SHP77 (cell line): ENCODE data around the gene TGFBR2.

Experiments used
- DNase-seq, 2 experiments: peaks; one replicate each; lab custom pipeline; 2025; lab: John Stamatoyannopoulos, UW

Gene TGFBR2

DNA sequence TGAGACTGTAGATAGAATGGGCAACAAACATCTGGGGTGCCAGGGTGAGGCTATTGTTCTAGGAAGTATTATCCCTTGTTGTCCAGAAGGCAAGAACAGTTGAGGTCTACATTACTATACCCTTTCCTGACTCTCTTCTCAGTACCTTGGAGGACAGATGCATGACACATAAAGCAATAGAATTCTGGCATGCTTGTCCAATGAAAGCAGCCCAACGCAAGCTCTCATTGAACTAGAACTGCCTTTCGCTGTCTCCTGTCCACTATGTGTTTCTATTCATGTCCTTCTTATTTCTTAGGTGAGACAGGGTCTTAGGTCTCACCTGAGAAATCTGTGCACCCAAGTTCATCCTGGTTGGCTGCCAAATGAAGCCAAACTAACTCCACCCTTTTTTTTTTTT is 68.6 kb downstream of the TGFBR2 start:
- DNase-seq = no peak

DNA sequence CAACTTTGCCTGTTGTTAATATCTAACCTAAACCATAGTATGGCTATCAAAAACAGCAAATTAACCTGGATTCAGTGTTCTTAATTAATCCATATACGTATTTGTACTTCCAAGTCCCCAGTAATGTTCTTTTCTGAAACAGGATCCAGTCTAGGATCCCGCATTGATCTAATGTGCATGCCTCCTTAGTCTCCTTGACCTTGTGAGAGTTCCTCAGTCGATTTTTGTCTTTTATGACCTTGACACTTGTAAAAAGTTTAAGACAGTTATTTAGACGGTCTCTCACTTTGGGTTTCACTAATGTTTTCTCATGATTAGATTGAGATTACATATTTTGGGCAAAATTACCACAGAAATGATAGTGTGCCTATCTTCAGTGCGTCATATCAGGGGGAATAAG is 69.4 kb downstream of the TGFBR2 start:
- no peak for DNase-seq

DNA sequence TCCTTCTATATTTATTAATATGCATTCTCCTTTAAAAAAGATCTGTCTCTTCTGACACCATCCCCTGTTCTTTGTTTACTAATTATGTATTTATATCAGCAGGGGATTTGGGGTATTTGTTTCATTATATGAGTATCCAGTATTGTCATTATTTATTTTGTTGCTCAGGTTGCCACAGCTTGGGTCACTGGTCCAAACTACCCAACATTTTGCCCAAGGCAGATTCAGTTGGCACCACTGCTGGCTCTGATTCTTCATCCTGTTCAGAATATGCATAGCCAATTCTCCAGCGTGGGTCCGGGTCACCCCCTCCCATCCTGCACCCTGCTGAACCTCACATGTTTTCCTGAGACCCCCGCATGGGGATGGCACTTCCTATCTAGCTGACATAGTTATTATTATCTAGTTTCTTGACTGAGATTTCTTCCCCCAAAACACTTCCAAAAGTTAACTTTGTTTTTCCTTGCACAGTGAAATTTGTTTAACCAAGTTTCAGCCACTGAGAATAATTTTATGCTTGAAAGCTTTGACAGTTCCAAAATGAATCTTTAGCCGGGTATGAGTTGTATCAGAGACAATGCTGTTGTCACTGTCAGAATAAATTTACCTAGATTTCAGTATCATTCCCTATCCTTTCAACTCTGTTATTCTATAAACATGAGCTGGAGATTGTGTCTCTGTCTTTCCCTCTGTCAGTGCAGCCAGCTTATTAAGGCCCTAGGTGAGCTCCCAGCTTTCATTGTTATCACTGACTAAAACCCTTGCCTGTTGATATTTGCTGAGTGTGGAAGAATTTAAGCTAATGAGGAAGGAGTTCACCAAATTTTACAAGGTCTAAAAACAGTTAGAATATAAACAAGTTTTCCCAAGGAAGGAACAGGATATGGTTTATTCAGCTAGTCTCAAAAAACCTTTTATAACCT is 70.3 kb downstream of the TGFBR2 start:
- no peak for DNase-seq

DNA sequence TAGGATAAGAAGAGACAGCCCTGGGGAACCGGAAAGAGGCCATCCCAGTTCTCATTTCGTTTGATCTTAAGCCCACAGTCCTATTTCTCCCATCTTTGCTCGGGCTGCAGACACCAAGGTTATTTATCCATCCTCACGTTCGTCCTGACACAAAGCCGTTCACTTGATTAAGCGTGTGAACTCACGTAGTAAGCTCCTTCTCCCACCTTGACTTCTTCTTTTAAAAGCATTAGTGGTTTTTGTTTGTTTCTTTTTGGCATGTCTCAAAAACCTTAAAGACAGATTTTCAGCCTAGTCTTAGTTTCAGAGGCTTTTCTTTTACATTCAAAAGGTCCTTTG is 70.9 kb downstream of the TGFBR2 start:
- DNase-seq = no peak

DNA sequence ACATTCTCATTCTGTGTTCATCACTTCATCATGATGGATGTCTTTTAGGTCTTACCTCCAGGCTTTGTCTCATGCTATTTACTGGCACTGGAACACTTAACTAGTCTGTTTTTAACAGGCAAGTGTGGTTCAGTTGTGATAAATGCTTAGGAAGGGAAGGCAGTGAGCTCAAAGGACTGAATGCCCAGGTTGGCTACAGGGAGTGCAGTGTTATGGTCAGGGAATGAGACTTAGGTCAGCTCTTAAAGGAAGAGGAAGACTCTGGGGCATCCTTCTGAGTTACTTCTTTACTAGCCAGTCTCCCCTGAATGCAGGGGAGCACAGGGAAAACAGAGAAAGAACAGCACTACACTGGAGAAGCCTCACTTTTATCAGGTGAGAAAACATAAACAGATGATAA is 72.6 kb downstream of the TGFBR2 start:
- no peak for DNase-seq

DNA sequence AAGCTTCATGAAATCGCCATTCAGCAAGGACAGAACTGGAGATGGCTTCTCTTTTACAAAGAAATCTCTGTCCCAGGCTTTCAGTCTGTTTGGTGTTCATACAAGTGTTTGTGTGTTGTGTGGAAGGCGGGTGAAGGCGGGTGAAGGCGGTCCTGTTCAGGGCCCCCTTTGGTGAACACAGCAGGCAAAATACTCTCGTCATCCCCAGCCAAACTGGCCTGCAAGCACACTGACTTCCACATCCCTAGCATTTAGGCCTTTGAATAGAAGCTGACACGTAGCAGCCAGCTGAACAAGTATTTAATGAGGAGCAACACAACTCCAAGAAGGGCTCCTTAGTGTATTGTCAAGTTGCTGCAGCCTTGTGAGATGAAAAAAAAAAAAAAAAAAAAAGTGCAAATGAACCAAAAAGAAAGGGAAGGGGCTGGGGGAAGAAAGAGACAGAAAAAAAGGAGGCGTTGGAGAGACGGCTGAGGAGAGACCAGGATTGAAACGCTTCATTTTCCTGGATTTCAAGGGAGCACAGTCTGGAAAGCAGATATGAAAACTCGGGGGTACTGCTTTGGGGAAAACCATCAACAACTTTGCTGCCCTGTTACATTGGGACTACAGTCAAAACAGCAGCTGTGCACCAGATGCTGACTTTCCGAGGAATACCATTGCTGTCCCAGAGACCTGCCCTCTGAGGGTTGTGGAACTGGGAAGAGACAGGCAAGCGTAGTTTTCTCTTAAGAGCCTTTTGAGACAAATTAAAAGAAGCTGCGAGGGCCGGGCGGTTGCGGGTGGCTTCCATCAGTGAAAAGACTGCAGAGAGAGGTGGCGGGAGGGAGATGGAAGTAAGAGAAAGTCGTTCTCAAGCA is 74.6 kb downstream of the TGFBR2 start:
- no peak for DNase-seq

DNA sequence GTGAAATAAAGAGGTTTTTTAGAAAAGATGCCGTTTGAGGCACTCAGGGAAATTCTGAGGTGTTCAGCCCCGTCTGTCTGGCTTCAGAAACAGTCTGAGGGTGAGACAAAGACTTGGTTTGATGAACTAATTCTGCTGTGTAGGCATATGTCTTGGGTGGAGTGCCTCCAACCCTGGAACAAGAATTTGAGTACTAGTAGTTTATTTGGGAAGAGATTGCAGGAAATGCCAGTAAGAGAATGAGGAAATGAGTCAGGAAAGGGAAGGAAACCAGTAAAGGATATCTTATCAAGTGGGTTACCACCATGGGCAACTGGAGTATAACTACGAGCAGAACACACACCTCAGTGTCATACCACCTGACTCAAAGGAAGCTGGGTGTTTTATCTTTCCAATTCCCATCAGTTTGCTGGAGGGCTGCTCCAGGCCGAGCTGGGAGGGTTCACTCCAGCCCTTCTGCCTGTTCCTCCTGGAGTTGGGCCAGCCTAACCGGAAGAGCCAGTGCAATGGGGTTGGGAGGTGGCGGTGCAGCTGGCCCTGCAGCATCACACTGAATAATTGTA is 75.3 kb downstream of the TGFBR2 start:
- no peak for DNase-seq

DNA sequence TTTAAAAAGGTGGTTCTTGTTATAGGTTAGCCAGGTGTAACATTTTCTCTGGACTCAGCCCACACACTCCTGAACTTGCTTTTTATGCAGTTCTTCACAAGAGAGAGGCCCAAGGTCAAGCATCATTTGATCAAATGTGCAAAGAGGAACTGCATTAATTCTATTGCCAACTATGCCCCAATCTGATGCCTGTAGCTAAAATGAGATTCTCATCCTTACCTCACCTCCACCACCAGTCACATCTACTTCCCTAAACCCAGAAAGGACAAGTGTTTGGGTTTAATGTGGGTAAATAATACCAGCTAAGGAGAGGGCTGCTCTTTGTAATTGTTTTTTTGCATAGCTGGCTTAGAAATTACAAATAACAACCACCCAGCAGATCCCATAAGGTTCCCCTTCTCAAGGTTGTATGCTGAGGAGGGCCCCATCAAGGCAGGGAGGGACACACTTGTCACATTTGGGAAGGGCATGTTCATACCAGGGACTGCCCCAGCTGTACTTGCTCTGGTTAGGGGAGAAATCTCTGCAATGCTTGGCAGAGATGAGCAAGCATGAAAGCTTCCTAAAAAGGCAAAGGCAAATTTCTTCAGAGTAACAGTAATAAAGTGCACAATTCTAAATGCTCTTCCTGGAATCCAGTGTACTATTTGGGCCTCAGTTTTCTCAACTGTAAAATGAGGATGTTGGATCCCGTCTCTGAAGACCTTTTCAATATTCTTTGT is 76.2 kb downstream of the TGFBR2 start:
- DNase-seq = no peak

DNA sequence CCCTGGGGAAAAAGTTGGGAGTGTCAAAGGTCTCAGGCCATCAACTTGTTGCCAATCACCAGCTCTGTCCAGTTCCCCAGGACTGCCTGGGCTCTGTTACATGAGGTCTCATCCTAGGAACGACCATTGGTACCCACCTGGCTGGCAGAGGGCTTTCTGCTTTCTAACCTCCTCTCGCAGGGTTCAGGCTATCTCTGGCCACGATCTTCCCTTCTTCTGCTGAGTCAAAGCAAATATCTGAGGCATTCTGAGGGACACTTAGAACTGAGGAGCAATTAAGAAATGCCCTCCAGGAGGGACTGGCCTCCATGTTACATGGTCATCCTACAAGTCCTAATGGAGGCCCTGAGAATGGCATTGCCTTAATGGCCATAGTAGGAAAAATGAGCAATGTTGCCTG is 77.4 kb downstream of the TGFBR2 start:
- DNase-seq = no peak

GRCh38 chr3:30684356-30684755 is 78.0 kb downstream of the TGFBR2 start:
- DNase-seq = no peak

DNA sequence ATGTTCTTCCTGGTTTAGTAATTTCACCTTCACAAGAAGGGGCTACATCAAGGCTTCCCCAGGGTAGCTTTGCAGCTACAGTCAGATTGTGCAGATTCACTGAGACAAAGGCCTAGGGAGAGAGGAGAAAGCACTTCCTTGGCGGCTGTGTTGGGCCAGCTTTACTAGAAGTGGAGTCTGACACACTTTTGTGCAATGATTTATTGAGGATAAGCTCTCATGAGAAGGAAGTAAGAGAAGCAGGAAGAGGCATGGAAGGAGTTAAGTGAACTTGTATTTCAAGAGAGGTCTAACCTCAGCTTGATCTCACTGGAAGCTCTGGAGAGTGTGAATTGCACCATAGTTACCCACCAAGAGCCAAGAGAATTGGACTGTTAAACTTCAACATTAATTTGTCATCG is 78.9 kb downstream of the TGFBR2 start:
- no peak for DNase-seq

DNA sequence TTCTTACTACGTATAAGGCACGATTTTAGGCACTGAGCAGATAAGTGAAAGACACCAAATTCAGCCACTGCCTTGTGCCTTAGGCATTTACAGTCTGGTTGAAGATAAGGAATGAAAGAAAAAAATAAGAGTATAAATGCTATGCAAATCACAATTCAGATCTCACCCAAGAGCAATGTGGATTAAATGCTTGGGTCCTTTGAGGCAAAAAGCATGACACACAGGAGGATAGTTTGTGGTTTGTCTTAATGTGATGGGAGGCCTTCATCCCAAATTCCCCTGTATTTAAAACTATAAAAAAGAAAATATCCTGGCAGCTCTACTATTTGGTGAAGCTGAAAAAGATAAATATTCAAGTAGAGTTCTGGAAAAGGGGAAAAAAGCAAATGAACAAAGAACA is 79.8 kb downstream of the TGFBR2 start:
- DNase-seq = no peak

DNA sequence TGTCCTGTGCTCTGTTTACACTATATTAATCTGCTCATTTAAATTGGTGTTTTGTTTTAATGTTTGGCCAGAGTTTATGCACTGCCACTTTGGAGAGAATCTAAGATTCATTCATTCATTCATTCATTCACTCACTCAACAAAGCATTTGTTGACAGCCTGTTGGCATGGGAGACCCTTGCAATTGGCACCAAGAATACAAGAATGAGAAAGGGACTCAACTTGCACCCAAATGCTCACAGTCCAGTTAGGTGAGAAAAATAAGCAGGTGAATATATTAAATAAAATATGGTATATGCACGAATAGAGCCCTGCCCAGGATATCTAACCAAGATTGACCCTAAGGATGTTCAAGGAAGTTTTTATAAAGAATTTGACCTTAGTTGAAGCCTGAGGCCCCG is 80.4 kb downstream of the TGFBR2 start:
- no peak for DNase-seq

DNA sequence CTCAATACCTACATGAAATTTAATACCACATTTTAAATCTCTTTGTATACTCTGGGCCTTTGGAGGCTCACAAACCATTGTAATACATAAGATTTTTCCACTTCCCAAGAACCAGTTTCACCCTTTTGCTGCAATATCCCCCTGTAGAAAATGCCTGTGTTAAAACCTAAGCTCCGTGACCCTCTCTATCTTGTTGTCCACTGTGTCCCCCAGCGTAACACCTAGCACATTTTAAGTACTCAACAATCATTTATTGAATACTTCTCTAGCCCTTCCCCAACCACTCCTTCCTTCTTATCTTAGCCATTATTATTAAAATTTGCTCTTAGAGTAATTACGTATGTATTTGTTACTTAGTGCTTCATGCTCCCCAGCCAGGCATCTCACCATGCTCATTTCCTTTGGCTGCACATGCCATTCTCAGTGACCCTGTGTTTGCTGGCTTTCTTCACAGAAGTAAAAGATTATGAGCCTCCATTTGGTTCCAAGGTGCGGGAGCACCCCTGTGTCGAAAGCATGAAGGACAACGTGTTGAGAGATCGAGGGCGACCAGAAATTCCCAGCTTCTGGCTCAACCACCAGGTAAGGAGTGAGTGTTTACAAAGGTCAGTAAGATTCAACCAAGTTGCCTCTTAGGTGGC is 81.6 kb downstream of the TGFBR2 start:
- DNase-seq = no peak

DNA sequence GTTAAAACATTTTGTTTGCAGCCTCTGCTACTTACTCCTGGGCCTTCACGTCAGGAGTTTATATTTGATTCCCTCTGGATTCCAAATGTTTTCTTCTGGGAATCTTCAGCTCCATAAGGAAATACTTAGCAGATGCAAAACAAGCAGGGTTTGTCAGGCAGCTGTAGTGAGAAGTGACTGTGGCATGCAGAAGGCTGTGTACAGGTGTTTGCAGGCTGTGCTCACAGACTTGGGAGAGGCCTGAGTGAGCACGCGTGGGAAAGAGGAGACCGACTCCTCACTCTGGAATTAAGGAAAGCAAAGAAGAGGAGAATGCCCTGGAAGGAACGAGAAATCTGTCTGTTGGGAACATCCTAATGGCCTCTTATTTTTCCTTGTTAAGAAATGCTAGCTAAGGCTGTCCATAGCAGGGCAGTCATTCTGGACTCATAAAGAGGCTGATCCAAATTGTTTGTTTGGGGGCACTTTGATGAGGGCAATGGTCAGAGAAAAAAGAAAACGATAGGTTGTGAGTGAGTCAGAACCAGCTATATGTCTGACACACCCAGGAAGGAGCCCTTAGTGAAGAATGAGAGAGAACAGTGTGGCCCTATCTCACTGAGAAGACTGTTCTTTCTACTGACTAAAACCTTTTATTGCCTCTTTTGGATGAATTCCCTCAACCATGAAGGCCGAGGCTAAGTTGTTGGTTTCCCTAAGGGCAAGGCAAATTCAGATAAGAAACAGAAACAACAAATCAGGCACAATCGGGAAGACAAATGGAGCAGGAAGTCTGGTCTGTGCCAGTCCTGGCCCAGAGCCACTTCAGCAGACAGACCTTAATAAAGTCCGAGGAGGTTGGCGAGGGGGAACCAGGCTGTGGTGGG is 82.6 kb downstream of the TGFBR2 start:
- peak in 1 of 2 experiments; percentile 5 for DNase-seq

GRCh38 chr3:30690199-30690598 is 83.8 kb downstream of the TGFBR2 start:
- no peak for DNase-seq

GRCh38 chr3:30691249-30691880 is 85.0 kb downstream of the TGFBR2 start:
- DNase-seq = no peak

GRCh38 chr3:30691944-30692343 is 85.5 kb downstream of the TGFBR2 start:
- no peak for DNase-seq

GRCh38 chr3:30692498-30693130 is 86.2 kb downstream of the TGFBR2 start:
- DNase-seq = no peak
